ENCODE results near the gene GDPD2. TPM values are rescaled to one million over a fixed set of nuclear protein-coding genes. Genes with fewer than 3 reads are reported as not detected.

Gene GDPD2
- polyA plus RNA-seq, 2 of the 4 experiments (the other 2 are of a cell fraction), result 0.04 to 0.12 TPM

DNA sequence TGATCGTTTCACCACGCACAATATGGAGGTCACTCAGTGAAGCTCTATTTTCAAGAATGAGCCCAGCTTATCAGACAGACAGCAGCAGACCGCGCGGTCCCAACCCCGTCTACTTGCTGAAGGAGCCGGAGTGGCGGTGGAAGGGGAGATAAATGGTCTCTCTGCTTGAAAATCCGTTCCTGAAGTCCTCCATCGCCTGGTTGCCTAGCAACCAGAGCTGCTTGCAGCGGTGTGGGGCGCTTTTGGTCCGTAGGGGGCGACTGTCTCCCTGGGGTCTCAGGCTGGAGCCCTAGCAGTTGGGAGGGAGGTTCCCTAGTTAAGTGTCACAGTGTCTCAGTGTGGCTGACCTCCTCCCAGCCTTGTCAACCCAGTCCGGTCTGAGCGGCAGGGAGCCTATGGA lies 13.2 kb downstream of the GDPD2 start:
- DNase-seq (ENCODE audit: low read depth in 1 of 2, low spot score in 1 of 2) (no peak), ATAC-seq (no peak), FAIRE-seq (no peak)
- POLR2A ChIA-PET, result no interaction called here
- no peak overlapping the region for H3K4me3 ChIP-seq
- H3K4me2 ChIP-seq, result no peak overlapping the region
- WGBS (ENCODE audit: missing lambda C conversion rate), result 88% methylated on average over 14 of the region's 16 CpGs
- peaks cover 9% of the 10 kb centered on the region; the same call in 1 of the 3 replicates for H3K4me1 ChIP-seq
- CTCF ChIA-PET, result interaction anchor here (1.0 to 4.8 kb wide), 6 partner anchors 7 to 303 kb away, joined by 3 to 44 read pairs (median 12); partner anchors contain the start of genes DLG3, GDPD2 and IGBP1
- no peak for TF ChIP-seq EHF (CRISPR knock-in tag; IDR thresholded peaks at IDR 0.05)
- no peak for TF ChIP-seq SREBF2 (IDR thresholded peaks at IDR 0.05)
- no peak for TF ChIP-seq POLR2A (IDR thresholded peaks at IDR 0.05; ENCODE audit: low read length)
- TF ChIP-seq FOXS1 (CRISPR knock-in tag; IDR thresholded peaks at IDR 0.05), result no peak
- no peak for TF ChIP-seq TP53 (CRISPR knock-in tag; IDR thresholded peaks at IDR 0.05)
- TF ChIP-seq KDM5A (IDR thresholded peaks at IDR 0.05), result no peak
- TF ChIP-seq, protein P1, sequence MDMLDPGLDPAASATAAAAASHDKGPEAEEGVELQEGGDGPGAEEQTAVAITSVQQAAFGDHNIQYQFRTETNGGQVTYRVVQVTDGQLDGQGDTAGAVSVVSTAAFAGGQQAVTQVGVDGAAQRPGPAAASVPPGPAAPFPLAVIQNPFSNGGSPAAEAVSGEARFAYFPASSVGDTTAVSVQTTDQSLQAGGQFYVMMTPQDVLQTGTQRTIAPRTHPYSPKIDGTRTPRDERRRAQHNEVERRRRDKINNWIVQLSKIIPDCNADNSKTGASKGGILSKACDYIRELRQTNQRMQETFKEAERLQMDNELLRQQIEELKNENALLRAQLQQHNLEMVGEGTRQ (IDR thresholded peaks at IDR 0.05), result no peak
- no peak for TF ChIP-seq HOXB13 (CRISPR knock-in tag; IDR thresholded peaks at IDR 0.05; ENCODE audit: low read depth)
- TF ChIP-seq NPAS2 (CRISPR knock-in tag; IDR thresholded peaks at IDR 0.05; ENCODE audit: borderline replicate concordance), result no peak
- TF ChIP-seq JUNB (IDR thresholded peaks at IDR 0.05), result no peak
- TF ChIP-seq, protein P2, sequence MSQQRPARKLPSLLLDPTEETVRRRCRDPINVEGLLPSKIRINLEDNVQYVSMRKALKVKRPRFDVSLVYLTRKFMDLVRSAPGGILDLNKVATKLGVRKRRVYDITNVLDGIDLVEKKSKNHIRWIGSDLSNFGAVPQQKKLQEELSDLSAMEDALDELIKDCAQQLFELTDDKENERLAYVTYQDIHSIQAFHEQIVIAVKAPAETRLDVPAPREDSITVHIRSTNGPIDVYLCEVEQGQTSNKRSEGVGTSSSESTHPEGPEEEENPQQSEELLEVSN (IDR thresholded peaks at IDR 0.05; ENCODE audit: borderline replicate concordance, low read depth), result no peak
- TF ChIP-seq CBX8 (IDR thresholded peaks at IDR 0.05), result no peak
- no peak for TF ChIP-seq MAFK (IDR thresholded peaks at IDR 0.05; ENCODE audit: partially characterized antibody)
- no peak for TF ChIP-seq POLR2AphosphoS2 (conservative IDR thresholded peaks at IDR 0.05; ENCODE audit: low read length)
- no peak for TF ChIP-seq MAZ (IDR thresholded peaks at IDR 0.05; ENCODE audit: borderline replicate concordance, low read depth, low read length)
- no peak for TF ChIP-seq HOXB5 (CRISPR knock-in tag; IDR thresholded peaks at IDR 0.05)
- TF ChIP-seq EHMT2 (IDR thresholded peaks at IDR 0.05; ENCODE audit: low read depth), result no peak
- no peak for TF ChIP-seq HOXA7 (CRISPR knock-in tag; IDR thresholded peaks at IDR 0.05)
- H3K9me3 ChIP-seq, result no peaks in the 10 kb centered on the region
- H3K27ac ChIP-seq, result no peak overlapping the region

DNA sequence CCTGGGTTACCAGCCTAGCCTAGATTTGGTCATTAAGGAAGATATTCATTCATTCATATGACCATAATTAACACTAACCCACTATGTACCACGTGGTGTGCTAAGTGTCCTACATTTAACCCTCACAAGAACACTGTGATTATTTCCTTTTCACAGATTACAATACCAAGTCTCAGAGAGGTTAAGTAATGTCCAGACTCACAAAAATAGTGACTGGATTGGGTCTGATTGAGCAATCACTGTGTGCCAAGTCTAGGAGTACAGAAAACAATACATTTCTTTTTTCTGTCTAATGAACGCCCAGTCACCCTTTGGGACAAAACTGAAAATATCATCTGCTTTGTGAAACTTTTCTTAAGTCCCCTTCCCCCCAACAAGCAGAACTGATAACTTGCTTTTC lies 13.9 kb downstream of the GDPD2 start:
- DNase-seq (ENCODE audit: low read depth in 1 of 2, low spot score in 1 of 2) (no peak), FAIRE-seq (no peak), ATAC-seq (no peak)
- no peak overlapping the region for H3K4me3 ChIP-seq
- H3K4me2 ChIP-seq, result no peak overlapping the region
- peaks cover 9% of the 10 kb centered on the region; the same call in 1 of the 3 replicates for H3K4me1 ChIP-seq
- WGBS (ENCODE audit: missing lambda C conversion rate), result 84% methylated on average over 2 of the region's 2 CpGs
- POLR2A ChIA-PET, result no interaction called here
- no peak overlapping the region for H3K27ac ChIP-seq
- no peaks in the 10 kb centered on the region for H3K9me3 ChIP-seq
- CTCF ChIA-PET, result no interaction called here
- TF ChIP-seq FOSL2 (IDR thresholded peaks at IDR 0.05), result no peak
- no peak for TF ChIP-seq FOSL2 (CRISPR knock-in tag; IDR thresholded peaks at IDR 0.05)
- TF ChIP-seq, protein P3, sequence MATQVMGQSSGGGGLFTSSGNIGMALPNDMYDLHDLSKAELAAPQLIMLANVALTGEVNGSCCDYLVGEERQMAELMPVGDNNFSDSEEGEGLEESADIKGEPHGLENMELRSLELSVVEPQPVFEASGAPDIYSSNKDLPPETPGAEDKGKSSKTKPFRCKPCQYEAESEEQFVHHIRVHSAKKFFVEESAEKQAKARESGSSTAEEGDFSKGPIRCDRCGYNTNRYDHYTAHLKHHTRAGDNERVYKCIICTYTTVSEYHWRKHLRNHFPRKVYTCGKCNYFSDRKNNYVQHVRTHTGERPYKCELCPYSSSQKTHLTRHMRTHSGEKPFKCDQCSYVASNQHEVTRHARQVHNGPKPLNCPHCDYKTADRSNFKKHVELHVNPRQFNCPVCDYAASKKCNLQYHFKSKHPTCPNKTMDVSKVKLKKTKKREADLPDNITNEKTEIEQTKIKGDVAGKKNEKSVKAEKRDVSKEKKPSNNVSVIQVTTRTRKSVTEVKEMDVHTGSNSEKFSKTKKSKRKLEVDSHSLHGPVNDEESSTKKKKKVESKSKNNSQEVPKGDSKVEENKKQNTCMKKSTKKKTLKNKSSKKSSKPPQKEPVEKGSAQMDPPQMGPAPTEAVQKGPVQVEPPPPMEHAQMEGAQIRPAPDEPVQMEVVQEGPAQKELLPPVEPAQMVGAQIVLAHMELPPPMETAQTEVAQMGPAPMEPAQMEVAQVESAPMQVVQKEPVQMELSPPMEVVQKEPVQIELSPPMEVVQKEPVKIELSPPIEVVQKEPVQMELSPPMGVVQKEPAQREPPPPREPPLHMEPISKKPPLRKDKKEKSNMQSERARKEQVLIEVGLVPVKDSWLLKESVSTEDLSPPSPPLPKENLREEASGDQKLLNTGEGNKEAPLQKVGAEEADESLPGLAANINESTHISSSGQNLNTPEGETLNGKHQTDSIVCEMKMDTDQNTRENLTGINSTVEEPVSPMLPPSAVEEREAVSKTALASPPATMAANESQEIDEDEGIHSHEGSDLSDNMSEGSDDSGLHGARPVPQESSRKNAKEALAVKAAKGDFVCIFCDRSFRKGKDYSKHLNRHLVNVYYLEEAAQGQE (IDR thresholded peaks at IDR 0.05), result no peak
- TF ChIP-seq TP53 (CRISPR knock-in tag; IDR thresholded peaks at IDR 0.05), result no peak
- TF ChIP-seq JUNB (IDR thresholded peaks at IDR 0.05), result no peak
- no peak for TF ChIP-seq RNF2 (IDR thresholded peaks at IDR 0.05; ENCODE audit: borderline replicate concordance, low read depth)
- TF ChIP-seq EP300 (IDR thresholded peaks at IDR 0.05), result no peak
- TF ChIP-seq, protein P4, sequence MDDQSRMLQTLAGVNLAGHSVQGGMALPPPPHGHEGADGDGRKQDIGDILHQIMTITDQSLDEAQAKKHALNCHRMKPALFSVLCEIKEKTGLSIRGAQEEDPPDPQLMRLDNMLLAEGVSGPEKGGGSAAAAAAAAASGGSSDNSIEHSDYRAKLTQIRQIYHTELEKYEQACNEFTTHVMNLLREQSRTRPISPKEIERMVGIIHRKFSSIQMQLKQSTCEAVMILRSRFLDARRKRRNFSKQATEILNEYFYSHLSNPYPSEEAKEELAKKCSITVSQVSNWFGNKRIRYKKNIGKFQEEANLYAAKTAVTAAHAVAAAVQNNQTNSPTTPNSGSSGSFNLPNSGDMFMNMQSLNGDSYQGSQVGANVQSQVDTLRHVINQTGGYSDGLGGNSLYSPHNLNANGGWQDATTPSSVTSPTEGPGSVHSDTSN (IDR thresholded peaks at IDR 0.05), result no peak
- TF ChIP-seq CHD2 (IDR thresholded peaks at IDR 0.05; ENCODE audit: low read length, partially characterized antibody), result no peak
- TF ChIP-seq HEYL (CRISPR knock-in tag; IDR thresholded peaks at IDR 0.05), result no peak
- TF ChIP-seq, protein P5, sequence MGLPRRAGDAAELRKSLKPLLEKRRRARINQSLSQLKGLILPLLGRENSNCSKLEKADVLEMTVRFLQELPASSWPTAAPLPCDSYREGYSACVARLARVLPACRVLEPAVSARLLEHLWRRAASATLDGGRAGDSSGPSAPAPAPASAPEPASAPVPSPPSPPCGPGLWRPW (IDR thresholded peaks at IDR 0.05), result no peak
- TF ChIP-seq, protein P6, sequence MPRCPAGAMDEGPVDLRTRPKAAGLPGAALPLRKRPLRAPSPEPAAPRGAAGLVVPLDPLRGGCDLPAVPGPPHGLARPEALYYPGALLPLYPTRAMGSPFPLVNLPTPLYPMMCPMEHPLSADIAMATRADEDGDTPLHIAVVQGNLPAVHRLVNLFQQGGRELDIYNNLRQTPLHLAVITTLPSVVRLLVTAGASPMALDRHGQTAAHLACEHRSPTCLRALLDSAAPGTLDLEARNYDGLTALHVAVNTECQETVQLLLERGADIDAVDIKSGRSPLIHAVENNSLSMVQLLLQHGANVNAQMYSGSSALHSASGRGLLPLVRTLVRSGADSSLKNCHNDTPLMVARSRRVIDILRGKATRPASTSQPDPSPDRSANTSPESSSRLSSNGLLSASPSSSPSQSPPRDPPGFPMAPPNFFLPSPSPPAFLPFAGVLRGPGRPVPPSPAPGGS (IDR thresholded peaks at IDR 0.05), result no peak
- TF ChIP-seq EHMT2 (IDR thresholded peaks at IDR 0.05; ENCODE audit: low read depth), result no peak
- no peak for TF ChIP-seq BHLHE40 (IDR thresholded peaks at IDR 0.05; ENCODE audit: low read depth, low read length)
- TF ChIP-seq, protein P2 (IDR thresholded peaks at IDR 0.05; ENCODE audit: borderline replicate concordance, low read depth), result no peak
- TF ChIP-seq ZC3H11A (IDR thresholded peaks at IDR 0.05), result no peak
- no peak for TF ChIP-seq ESRRA (IDR thresholded peaks at IDR 0.05; ENCODE audit: borderline replicate concordance, low read length)
- no peak for TF ChIP-seq PHF8 (IDR thresholded peaks at IDR 0.05; ENCODE audit: borderline replicate concordance, low read depth)
- TF ChIP-seq EHF (CRISPR knock-in tag; IDR thresholded peaks at IDR 0.05), result no peak

Data from A549 (cell line).